BLaER1 treated with 17β-estradiol and CSF1 and Interleukin-3, amounts not matched to agents 10 nM and 100 nM (cell line): Measurements from ENCODE around the gene TRAF3IP1.

Experiments used
- H3K27ac ChIP-seq, 11 experiments: shearing (Covaris generic); formaldehyde crosslinking; 2 replicates each; pipeline ENCODE4 v1.8.1; 2022
- H3K27me3 ChIP-seq, 11 experiments: shearing (Covaris generic); formaldehyde crosslinking; 2 replicates each; pipeline ENCODE4 v1.8.1; 2022
- H3K36me3 ChIP-seq, 11 experiments: shearing (Covaris generic); formaldehyde crosslinking; 2 replicates each; pipeline ENCODE4 v1.8.1; 2022
- H3K4me1 ChIP-seq, 10 experiments: shearing (Covaris generic); formaldehyde crosslinking; 2 replicates each; pipeline ENCODE4 v1.8.1; 2022
- H3K4me2 ChIP-seq, 11 experiments: shearing (Covaris generic); formaldehyde crosslinking; 2 replicates each; pipeline ENCODE4 v1.8.1; 2022
- H3K4me3 ChIP-seq, 10 experiments: shearing (Covaris generic); formaldehyde crosslinking; 2 replicates each; pipeline ENCODE4 v1.8.1; 2022
- H3K9ac ChIP-seq, 11 experiments: shearing (Covaris generic); formaldehyde crosslinking; 2 replicates each; pipeline ENCODE4 v1.8.1; 2022
- H3K9me3 ChIP-seq, 11 experiments: shearing (Covaris generic); formaldehyde crosslinking; replicated peaks in 1 of 11; 2 replicates each; pipeline ENCODE4 v1.8.1; 2022
- H4K20me1 ChIP-seq, 11 experiments: shearing (Covaris generic); formaldehyde crosslinking; 2 replicates each; pipeline ENCODE4 v1.8.1; 2022
- Cebpa-rat ChIP-seq, 11 experiments: shearing (Covaris generic); IDR thresholded peaks; 2 replicates each; pipeline ENCODE4 v1.8.1; 2022

The TRAF3IP1 gene

GRCh38 chr2:238278626-238279323, 41.5 kb upstream of the TRAF3IP1 start:
- peaks cover 0 to 24% (median 13%) of the 10 kb centered on the region in 11 experiments; a peak in 15 of 22 replicates for H3K9me3 ChIP-seq
- peak overlapping the region in 8 of 11 experiments; percentile 43 to 79 (median 70); a peak in 16 of 22 replicates for H3K4me2 ChIP-seq
- peaks cover 22 to 60% (median 50%) of the 10 kb centered on the region in 10 experiments for H3K4me1 ChIP-seq
- no peaks in the 10 kb centered on the region for H3K27me3 ChIP-seq
- TF ChIP-seq Cebpa-rat (IDR thresholded peaks at IDR 0.05): no peak
- peaks cover 30 to 99% (median 56%) of the 10 kb centered on the region in 11 experiments; a peak in 21 of 22 replicates for H4K20me1 ChIP-seq
- no peak overlapping the region for H3K9ac ChIP-seq
- peaks cover 40 to 65% (median 53%) of the 10 kb centered on the region in 11 experiments for H3K36me3 ChIP-seq
- H3K27ac ChIP-seq: peak overlapping the region in 2 of 11 experiments; percentile 8 to 36; a peak in 2 of 22 replicates
- H3K4me3 ChIP-seq: no peak overlapping the region

- peaks cover 25 to 65% (median 55%) of the 10 kb centered on the region in 10 experiments for H3K4me1 ChIP-seq
- H3K27ac ChIP-seq: peak overlapping the region in 5 of 11 experiments; percentile 6 to 36 (median 15); a peak in 5 of 22 replicates
- no peak overlapping the region for H3K4me3 ChIP-seq
Measured at GRCh38 chr2:238279324-238279682, 41.0 kb upstream of the TRAF3IP1 start.

GRCh38 chr2:238280083-238280825, 40.1 kb upstream of the TRAF3IP1 start:
- peaks cover 25 to 73% (median 62%) of the 10 kb centered on the region in 10 experiments for H3K4me1 ChIP-seq
- peaks cover 30 to 99% (median 69%) of the 10 kb centered on the region in 11 experiments; a peak in 21 of 22 replicates for H4K20me1 ChIP-seq
- H3K27ac ChIP-seq: peak overlapping the region in 4 of 11 experiments; percentile 15 to 36 (median 16); a peak in 4 of 22 replicates
- H3K4me3 ChIP-seq: no peak overlapping the region
- H3K4me2 ChIP-seq: peak overlapping the region in 8 of 11 experiments; percentile 43 to 83 (median 74); a peak in 15 of 22 replicates
- peaks cover 0 to 24% (median 13%) of the 10 kb centered on the region in 11 experiments; a peak in 15 of 22 replicates for H3K9me3 ChIP-seq
- TF ChIP-seq Cebpa-rat (IDR thresholded peaks at IDR 0.05): no peak
- H3K27me3 ChIP-seq: no peaks in the 10 kb centered on the region
- peaks cover 25 to 50% (median 38%) of the 10 kb centered on the region in 11 experiments for H3K36me3 ChIP-seq
- H3K9ac ChIP-seq: no peak overlapping the region

More at GRCh38 chr2:238279324-238279682, 41.0 kb upstream of the TRAF3IP1 start:
- H3K9me3 ChIP-seq: peaks cover 0 to 24% (median 13%) of the 10 kb centered on the region in 11 experiments; a peak in 15 of 22 replicates
- H4K20me1 ChIP-seq: peaks cover 30 to 99% (median 62%) of the 10 kb centered on the region in 11 experiments; a peak in 21 of 22 replicates
- TF ChIP-seq Cebpa-rat (IDR thresholded peaks at IDR 0.05): no peak
- H3K9ac ChIP-seq: no peak overlapping the region
- H3K36me3 ChIP-seq: peaks cover 35 to 60% (median 48%) of the 10 kb centered on the region in 11 experiments
- H3K27me3 ChIP-seq: no peaks in the 10 kb centered on the region
- peak overlapping the region in 8 of 11 experiments; percentile 43 to 79 (median 70); a peak in 16 of 22 replicates for H3K4me2 ChIP-seq

GRCh38 chr2:238281826-238282480, 38.4 kb upstream of the TRAF3IP1 start:
- H3K9me3 ChIP-seq: peaks cover 0 to 24% (median 13%) of the 10 kb centered on the region in 11 experiments; a peak in 15 of 22 replicates
- H3K27me3 ChIP-seq: no peaks in the 10 kb centered on the region
- peak overlapping the region in 10 of 11 experiments; percentile 1 to 95 (median 82); a peak in 19 of 22 replicates for H3K4me2 ChIP-seq
- no peak for TF ChIP-seq Cebpa-rat (IDR thresholded peaks at IDR 0.05)
- H4K20me1 ChIP-seq: peaks cover 30 to 100% (median 85%) of the 10 kb centered on the region in 11 experiments; a peak in 20 of 22 replicates
- peaks cover 8 to 33% (median 21%) of the 10 kb centered on the region in 11 experiments for H3K36me3 ChIP-seq
- peak overlapping the region in 2 of 11 experiments; percentile 53 to 58; a peak in 4 of 22 replicates for H3K27ac ChIP-seq
- peaks cover 41 to 90% (median 79%) of the 10 kb centered on the region in 10 experiments for H3K4me1 ChIP-seq
- no peak overlapping the region for H3K4me3 ChIP-seq
- peak overlapping the region in 2 of 11 experiments; percentile 7 to 36; a peak in 1 of 22 replicates for H3K9ac ChIP-seq

GRCh38 chr2:238282861-238283738, 37.2 kb upstream of the TRAF3IP1 start:
- peak overlapping the region in 5 of 10 experiments; percentile 1 to 16 (median 4); a peak in 2 of 20 replicates for H3K4me3 ChIP-seq
- peaks cover 0 to 22% (median 10%) of the 10 kb centered on the region in 11 experiments; a peak in 13 of 22 replicates for H3K36me3 ChIP-seq
- H3K27me3 ChIP-seq: no peaks in the 10 kb centered on the region
- TF ChIP-seq Cebpa-rat (IDR thresholded peaks at IDR 0.05): no peak
- peak overlapping the region in 4 of 11 experiments; percentile 38 to 58 (median 46); a peak in 6 of 22 replicates for H3K27ac ChIP-seq
- peak overlapping the region; percentile 55 to 95 (median 80) for H3K4me2 ChIP-seq
- peaks cover 52 to 96% (median 90%) of the 10 kb centered on the region in 10 experiments for H3K4me1 ChIP-seq
- peaks cover 30 to 100% (median 86%) of the 10 kb centered on the region in 11 experiments; a peak in 21 of 22 replicates for H4K20me1 ChIP-seq
- H3K9ac ChIP-seq: peak overlapping the region in 8 of 11 experiments; percentile 6 to 50 (median 35); a peak in 11 of 22 replicates
- peaks cover 0 to 24% (median 13%) of the 10 kb centered on the region in 11 experiments; a peak in 15 of 22 replicates for H3K9me3 ChIP-seq

- H3K4me3 ChIP-seq: no peak overlapping the region
- peaks cover 15 to 85% (median 68%) of the 10 kb centered on the region in 11 experiments; a peak in 21 of 22 replicates for H4K20me1 ChIP-seq
- H3K4me1 ChIP-seq: peaks cover 60 to 87% (median 83%) of the 10 kb centered on the region in 10 experiments
- peak overlapping the region in 10 of 11 experiments; percentile 86 to 99 (median 96); a peak in 16 of 22 replicates for H3K4me2 ChIP-seq
- no peak overlapping the region for H3K9ac ChIP-seq
- no peak overlapping the region for H3K27ac ChIP-seq
- H3K27me3 ChIP-seq: no peaks in the 10 kb centered on the region
- peaks cover 0 to 14% (median 4%) of the 10 kb centered on the region in 11 experiments; a peak in 14 of 22 replicates for H3K9me3 ChIP-seq
- TF ChIP-seq Cebpa-rat (IDR thresholded peaks at IDR 0.05): no peak
- peaks cover 0 to 13% (median 2%) of the 10 kb centered on the region in 11 experiments; a peak in 7 of 22 replicates for H3K36me3 ChIP-seq
Measured at GRCh38 chr2:238284802-238285515, 35.4 kb upstream of the TRAF3IP1 start.
